Measurements from ENCODE around the gene PCNX3. TPM values are rescaled to one million over a fixed set of nuclear protein-coding genes. Genes with fewer than 3 reads are reported as not detected.
A peak's percentile ranks its signal among the peaks of the same experiment; 100 is the strongest.

The PCNX3 gene
- 10 to 100 TPM; 37.5 to 39.5 TPM for total RNA-seq

DNA sequence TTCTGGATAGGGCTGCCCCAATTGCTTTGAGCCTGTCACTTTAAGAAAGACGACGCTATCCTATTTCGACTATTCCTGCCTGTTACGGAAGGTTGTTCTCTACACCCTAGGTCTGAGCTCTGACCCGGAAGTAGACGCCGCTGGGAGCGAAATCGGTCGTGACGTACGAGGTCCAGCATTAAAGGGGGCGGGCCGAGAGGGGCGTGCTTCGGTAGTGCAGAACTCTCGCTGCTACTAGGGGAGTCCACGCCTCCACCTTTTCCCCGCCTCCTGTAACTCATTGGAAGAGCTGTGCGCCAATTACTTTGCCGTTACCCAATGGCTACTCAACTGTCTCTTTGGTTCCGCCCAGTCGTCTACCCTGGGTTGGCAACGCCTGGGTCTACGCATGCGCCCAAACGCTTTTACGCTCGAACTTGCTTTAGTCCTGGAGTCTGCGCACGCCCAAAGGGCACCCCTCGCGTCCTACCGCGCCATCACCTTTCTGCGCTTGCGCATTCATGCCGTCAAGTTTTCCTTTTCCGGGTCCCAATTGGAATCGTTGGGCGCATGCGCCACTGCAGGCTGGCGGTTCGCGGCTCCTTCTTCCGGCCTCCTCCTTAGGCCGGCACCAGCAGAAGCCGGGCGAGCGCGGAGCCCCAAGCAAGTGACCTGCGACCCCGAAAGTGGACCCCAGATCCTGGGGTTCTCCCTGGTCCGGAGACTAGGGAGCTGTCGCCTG is at the start of gene PCNX3:
Gene PCNX3 (plus strand): TSS at position 548 of the 721 bp plus-strand sequence. CDS start 536 bp downstream, outside the sequence.
- ATAC-seq (ENCODE audit: insufficient number of reproducible peaks, low FRiP score, low read depth) (peak; percentile 97), DNase-seq (ENCODE audit: low spot score) (peak; percentile 100)
- Histone ChIP-seq H3K36me3 (peaks cover 31% of the 10 kb centered on the region), H3K27me3 (replicated peaks; ENCODE audit: insufficient read depth) (no peaks in the 10 kb centered on the region), H3K9me3 (no peaks in the 10 kb centered on the region), H3K4me1 (ENCODE audit: control insufficient read depth in 1 of 2, low read depth in 2 of 2) (peaks cover 28 to 47% of the 10 kb centered on the region in 2 donors), H3K27ac (peak within 1 kb of the TSS; percentile 96 to 97), H3K4me3 (peak within 1 kb of the TSS; percentile 97)
- TF ChIP-seq, protein P1, sequence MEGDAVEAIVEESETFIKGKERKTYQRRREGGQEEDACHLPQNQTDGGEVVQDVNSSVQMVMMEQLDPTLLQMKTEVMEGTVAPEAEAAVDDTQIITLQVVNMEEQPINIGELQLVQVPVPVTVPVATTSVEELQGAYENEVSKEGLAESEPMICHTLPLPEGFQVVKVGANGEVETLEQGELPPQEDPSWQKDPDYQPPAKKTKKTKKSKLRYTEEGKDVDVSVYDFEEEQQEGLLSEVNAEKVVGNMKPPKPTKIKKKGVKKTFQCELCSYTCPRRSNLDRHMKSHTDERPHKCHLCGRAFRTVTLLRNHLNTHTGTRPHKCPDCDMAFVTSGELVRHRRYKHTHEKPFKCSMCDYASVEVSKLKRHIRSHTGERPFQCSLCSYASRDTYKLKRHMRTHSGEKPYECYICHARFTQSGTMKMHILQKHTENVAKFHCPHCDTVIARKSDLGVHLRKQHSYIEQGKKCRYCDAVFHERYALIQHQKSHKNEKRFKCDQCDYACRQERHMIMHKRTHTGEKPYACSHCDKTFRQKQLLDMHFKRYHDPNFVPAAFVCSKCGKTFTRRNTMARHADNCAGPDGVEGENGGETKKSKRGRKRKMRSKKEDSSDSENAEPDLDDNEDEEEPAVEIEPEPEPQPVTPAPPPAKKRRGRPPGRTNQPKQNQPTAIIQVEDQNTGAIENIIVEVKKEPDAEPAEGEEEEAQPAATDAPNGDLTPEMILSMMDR (IDR thresholded peaks at IDR 0.05): no peak

DNA sequence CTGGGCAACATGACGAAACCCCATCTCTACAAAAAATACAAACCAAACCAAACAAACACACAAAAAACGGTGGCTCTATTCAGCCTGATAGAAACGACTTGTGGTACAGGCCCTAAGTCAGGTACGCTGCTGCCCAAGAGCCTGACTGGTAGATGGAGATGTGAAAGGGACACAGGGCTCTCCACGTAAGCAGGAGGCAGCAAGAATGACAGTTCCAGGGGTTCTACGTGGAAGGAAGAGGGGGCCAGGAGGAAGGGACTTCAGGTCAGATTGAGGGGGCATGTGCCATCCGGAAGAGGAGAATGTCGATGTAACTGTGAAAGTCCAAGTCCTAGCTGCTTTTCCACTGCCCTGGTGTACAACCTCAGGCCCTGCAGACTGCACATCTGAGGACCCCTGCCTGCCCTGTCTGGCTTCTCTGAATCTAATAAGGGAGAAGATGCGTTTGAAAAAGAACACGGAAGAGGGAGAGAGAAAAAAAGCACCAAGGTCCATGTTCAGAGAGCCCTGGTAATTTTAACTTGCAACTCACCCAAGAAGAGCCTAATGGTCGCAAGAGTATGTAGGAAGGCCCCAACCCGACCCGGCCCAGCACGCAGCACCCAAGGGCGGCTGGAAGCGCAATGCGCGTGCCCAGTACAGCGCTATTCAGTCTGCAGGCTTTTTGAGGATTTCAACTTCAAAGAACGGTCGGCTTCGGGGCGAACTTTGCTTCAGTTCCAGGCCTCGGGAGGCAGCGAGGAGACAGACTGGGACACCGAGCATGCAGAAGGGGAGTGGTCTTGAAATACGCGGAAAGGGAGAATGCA is 46.2 kb upstream of the PCNX3 start:
- TF ChIP-seq, protein P1 (IDR thresholded peaks at IDR 0.05): no peak
- DNase-seq (ENCODE audit: low spot score): no peak
- Histone ChIP-seq H3K27me3 (replicated peaks; ENCODE audit: insufficient read depth) (no peaks in the 10 kb centered on the region), H3K27ac (peak overlapping the region; percentile 93 to 96), H3K36me3 (no peaks in the 10 kb centered on the region), H3K9me3 (no peaks in the 10 kb centered on the region), H3K4me3 (peak overlapping the region; percentile 93), H3K4me1 (ENCODE audit: control insufficient read depth in 1 of 2, low read depth in 2 of 2) (peaks cover 38 to 62% of the 10 kb centered on the region in 2 donors)
- no peak for ATAC-seq (ENCODE audit: insufficient number of reproducible peaks, low FRiP score, low read depth)

DNA sequence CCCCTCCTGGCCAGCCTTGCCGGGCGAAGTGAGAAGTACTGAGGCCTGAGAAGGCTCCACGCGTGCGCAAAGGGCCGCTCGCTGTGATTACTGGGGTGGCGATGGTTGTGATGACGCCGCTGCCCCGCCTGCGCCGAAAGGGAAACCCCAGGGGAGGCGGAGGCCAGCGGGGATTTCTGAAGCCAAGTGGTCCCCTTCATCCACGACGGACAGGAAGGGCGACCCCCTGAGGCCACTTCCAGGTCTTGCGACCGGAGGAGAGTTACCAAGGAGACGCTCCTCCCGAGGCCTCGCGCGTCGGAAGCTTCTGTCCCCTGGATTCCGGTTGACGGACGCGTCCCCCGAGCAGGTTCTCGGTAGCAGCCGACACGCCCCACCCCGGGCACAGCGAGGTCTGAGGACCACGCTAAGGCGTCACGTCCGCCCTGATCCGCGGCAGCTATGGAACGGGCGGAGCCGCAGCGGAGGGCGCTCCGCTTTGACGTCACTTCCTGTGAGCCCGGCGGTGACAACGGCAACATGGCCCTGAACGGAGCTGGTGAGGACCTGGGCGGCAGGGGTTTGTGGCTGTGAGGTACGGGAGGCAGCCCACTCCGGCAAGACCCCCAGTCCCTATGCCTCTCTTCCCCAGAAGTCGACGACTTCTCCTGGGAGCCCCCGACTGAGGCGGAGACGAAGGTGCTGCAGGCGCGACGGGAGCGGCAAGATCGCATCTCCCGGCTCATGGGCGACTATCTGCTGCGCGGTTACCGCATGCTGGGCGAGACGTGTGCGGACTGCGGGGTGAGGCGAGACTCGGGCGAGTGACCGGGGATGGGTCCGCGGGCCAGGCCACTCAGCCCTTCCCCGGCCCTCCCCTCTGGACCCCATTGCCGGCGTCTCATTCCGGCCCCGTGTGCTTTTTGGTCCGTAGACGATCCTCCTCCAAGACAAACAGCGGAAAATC is 45.3 kb upstream of the PCNX3 start, which contains the start of gene ZNRD2:
Gene ZNRD2 (plus strand): TSS at position 505 of the 946 bp plus-strand sequence. CDS start 15 bp downstream, at position 520.
- TF ChIP-seq, protein P1 (IDR thresholded peaks at IDR 0.05): peak; percentile 40
- DNase-seq (ENCODE audit: low spot score) (peak; percentile 92), ATAC-seq (ENCODE audit: insufficient number of reproducible peaks, low FRiP score, low read depth) (peak; percentile 70)
- H3K4me1 ChIP-seq (ENCODE audit: control insufficient read depth in 1 of 2, low read depth in 2 of 2): peaks cover 38 to 68% of the 10 kb centered on the region in 2 donors
- no peaks in the 10 kb centered on the region for H3K27me3 ChIP-seq (replicated peaks; ENCODE audit: insufficient read depth)
- H3K9me3 ChIP-seq: no peaks in the 10 kb centered on the region
- no peaks in the 10 kb centered on the region for H3K36me3 ChIP-seq
- peak within 1 kb of the TSS; percentile 93 for H3K4me3 ChIP-seq
- peak within 1 kb of the TSS; percentile 93 to 96 for H3K27ac ChIP-seq

DNA sequence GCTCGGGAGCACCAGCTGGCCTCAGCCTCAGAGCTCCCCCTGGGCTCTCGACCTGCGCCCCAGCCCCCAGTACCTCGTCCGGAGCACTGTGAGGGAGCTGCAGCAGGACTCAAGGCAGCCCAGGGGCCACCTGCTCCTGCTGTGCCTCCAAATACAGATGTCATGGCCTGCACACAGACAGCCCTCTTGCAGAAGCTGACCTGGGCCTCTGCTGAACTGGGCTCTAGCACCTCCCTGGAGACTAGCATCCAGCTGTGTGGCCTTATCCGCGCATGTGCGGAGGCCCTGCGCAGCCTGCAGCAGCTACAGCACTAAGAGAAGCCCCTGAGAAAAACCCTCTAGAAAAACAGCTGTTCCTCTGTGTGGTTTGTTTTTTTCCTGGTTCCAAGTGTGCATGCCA is 44.2 kb upstream of the PCNX3 start:
- peak overlapping the region; percentile 79 to 96 for H3K27ac ChIP-seq
- H3K36me3 ChIP-seq: no peaks in the 10 kb centered on the region
- DNase-seq (ENCODE audit: low spot score) (no peak), ATAC-seq (ENCODE audit: insufficient number of reproducible peaks, low FRiP score, low read depth) (no peak)
- H3K4me3 ChIP-seq: peak overlapping the region; percentile 93
- H3K27me3 ChIP-seq (replicated peaks; ENCODE audit: insufficient read depth): no peaks in the 10 kb centered on the region
- TF ChIP-seq, protein P1 (IDR thresholded peaks at IDR 0.05): no peak
- no peaks in the 10 kb centered on the region for H3K9me3 ChIP-seq
- peaks cover 38 to 59% of the 10 kb centered on the region in 2 donors for H3K4me1 ChIP-seq (ENCODE audit: control insufficient read depth in 1 of 2, low read depth in 2 of 2)

All from thoracic aorta (tissue), 2 donors.